HCT116 (cell line): Measurements from ENCODE around the gene CCDC121. TPM values are rescaled to one million over a fixed set of nuclear protein-coding genes. Genes with fewer than 3 reads are reported as not detected.
"Not testable (repeated sequence)": the region's sequence is repeated elsewhere in the genome, so short reads cannot be mapped to it uniquely, and the experiment has no call there.

Experiments
- ATAC-seq: fragments of 200-7000 bp; cut with Tn5 transposase; 2 replicates; pipeline ENCODE4 v1.9.1; 2020; ENCODE audit warnings: mild to moderate bottlenecking, moderate library complexity
- BruUV-seq: library from RNA; stranded (reverse); fragments of 400-500 nt; replicated peaks from 2 replicates; lab custom pipeline; 2021; lab: Mats Ljungman, UMichigan
- CTCF ChIA-PET: fragments of 300-600 bp; sonication (Branson Sonifier 250); formaldehyde crosslinking; loops from one replicate; lab custom pipeline; 2021; ENCODE audit warnings: antibody characterized with exemption; lab: Charles Lee
- POLR2A ChIA-PET: fragments of 300-600, 350-600 bp; sonication (Branson Sonifier 250); formaldehyde crosslinking; loops from one replicate; lab custom pipeline; 2021; ENCODE audit warnings: antibody characterized with exemption; lab: Charles Lee
- RAD21 ChIA-PET, 2 experiments: fragments of 300-600 bp; sonication (Branson Sonifier 250); formaldehyde crosslinking; loops; one replicate each; lab custom pipeline; 2023; ENCODE audit warnings: low total read pairs in 2 of 2; ENCODE audit not compliant: uncharacterized antibody in 2 of 2, unreplicated experiment in 2 of 2, low non-redundant PET in 1 of 2; lab: Charles Lee
- DNase-seq: peaks from one replicate; pipeline ENCODE4 v3.0.0-alpha.2; 2010; ENCODE audit warnings: low read depth, low spot score
- H2AFZ ChIP-seq: fragments of 200-600 bp; shearing (Covaris generic), sonication (generic); 2 replicates; pipeline ENCODE4 v1.6.1; 2017; ENCODE audit warnings: low read depth, mixed run types, mixed read lengths, antibody characterized with exemption, low read length; ENCODE audit not compliant: poor library complexity, severe bottlenecking
- H3K27ac ChIP-seq: 2 replicates; pipeline ENCODE4 v1.5.1; 2012; ENCODE audit warnings: low read depth, low read length
- H3K27me3 ChIP-seq: fragments of 200-600 bp; sonication (generic); 2 replicates; pipeline ENCODE4 v1.6.1; 2016; ENCODE audit warnings: mixed run types, low read length, mixed read lengths; ENCODE audit not compliant: insufficient read depth
- H3K36me3 ChIP-seq, 2 experiments: fragments of 200-500 bp in 1 of 2; fragments of 200-600 bp in 1 of 2; sonication (Bioruptor generic) in 1 of 2; sonication (generic) in 1 of 2; 2 replicates each; pipeline versions ENCODE4 v1.5.1 to v1.6.1; 2014 to 2016; ENCODE audit warnings: low read length in 2 of 2, inconsistent platforms in 1 of 2, mixed read lengths in 1 of 2, mixed run types in 1 of 2; ENCODE audit not compliant: insufficient read depth in 2 of 2, control insufficient read depth in 1 of 2
- H3K4me1 ChIP-seq, 2 experiments: fragments of 200-600 bp in 1 of 2; sonication (generic) in 1 of 2; 2 replicates each; pipeline versions ENCODE4 v1.5.1 to v1.6.1; 2012 to 2017; ENCODE audit warnings: low read length in 2 of 2, inconsistent platforms in 1 of 2, mild to moderate bottlenecking in 1 of 2, mixed read lengths in 1 of 2, mixed run types in 1 of 2, moderate library complexity in 1 of 2; ENCODE audit not compliant: insufficient read depth in 2 of 2, control insufficient read depth in 1 of 2
- H3K4me2 ChIP-seq: fragments of 200-600 bp; sonication (generic); 2 replicates; pipeline ENCODE4 v1.6.1; 2017; ENCODE audit warnings: mixed run types, low read length, mixed read lengths
- H3K4me3 ChIP-seq, 2 experiments: fragments of 200-600 bp in 1 of 2; sonication (generic) in 1 of 2; replicated peaks in 1 of 2; 2 replicates each; pipeline ENCODE4 v1.5.1; 2011 to 2016; ENCODE audit warnings: low read length in 2 of 2, control low read depth in 1 of 2, low read depth in 1 of 2, mild to moderate bottlenecking in 1 of 2, mixed read lengths in 1 of 2, mixed run types in 1 of 2
- H3K79me2 ChIP-seq: fragments of 200-600 bp; sonication (generic); 2 replicates; pipeline ENCODE4 v1.6.1; 2017; ENCODE audit warnings: mild to moderate bottlenecking, mixed run types, low read length, moderate library complexity, mixed read lengths; ENCODE audit not compliant: insufficient read depth
- H3K9ac ChIP-seq: fragments of 200-600 bp; sonication (generic); 2 replicates; pipeline ENCODE4 v1.6.1; 2016; ENCODE audit warnings: low read length, mixed read lengths
- H3K9me2 ChIP-seq: fragments of 200-600 bp; sonication (generic), shearing (Covaris generic); 2 replicates; pipeline ENCODE4 v1.6.1; 2017; ENCODE audit warnings: mixed run types, mild to moderate bottlenecking, moderate library complexity; ENCODE audit not compliant: insufficient read depth
- H3K9me3 ChIP-seq, 2 experiments: fragments of 200-500 bp in 1 of 2; fragments of 200-600 bp in 1 of 2; sonication (Bioruptor generic) in 1 of 2; sonication (generic) in 1 of 2; 2 replicates each; pipeline ENCODE4 v1.6.1; 2014 to 2017; ENCODE audit warnings: low read length in 2 of 2, mixed read lengths in 2 of 2, inconsistent platforms in 1 of 2, low read depth in 1 of 2, mild to moderate bottlenecking in 1 of 2, mixed run types in 1 of 2, moderate library complexity in 1 of 2; ENCODE audit not compliant: control insufficient read depth in 1 of 2, insufficient read depth in 1 of 2
- H4K20me1 ChIP-seq: fragments of 200-600 bp; sonication (generic), shearing (Covaris generic); 2 replicates; pipeline ENCODE4 v1.6.1; 2017; ENCODE audit warnings: mixed run types, mild to moderate bottlenecking, moderate library complexity; ENCODE audit not compliant: insufficient read depth
- CBX3 ChIP-seq: IDR thresholded peaks from 2 replicates; pipeline ENCODE4 v1.6.1; 2012; ENCODE audit warnings: low read depth
- CEBPB ChIP-seq: IDR thresholded peaks from 2 replicates; pipeline ENCODE4 v1.6.1; 2012; ENCODE audit warnings: low read depth
- CTCF ChIP-seq, 3 experiments: fragments of 200-600 bp in 1 of 3; sonication (generic) in 1 of 3; IDR thresholded peaks in 2 of 3; conservative IDR thresholded peaks in 1 of 3; 2 replicates each; pipeline ENCODE4 v1.5.1; 2012 to 2017; ENCODE audit warnings: low read depth in 2 of 3, low read length in 2 of 3, antibody characterized with exemption in 1 of 3, borderline replicate concordance in 1 of 3, control low read depth in 1 of 3, mild to moderate bottlenecking in 1 of 3, mixed read lengths in 1 of 3, mixed run types in 1 of 3, moderate library complexity in 1 of 3; ENCODE audit not compliant: insufficient read depth in 1 of 3
- EGR1 ChIP-seq: IDR thresholded peaks from 2 replicates; pipeline ENCODE4 v1.6.1; 2012; ENCODE audit warnings: low read depth
- EZH2 ChIP-seq: fragments of 200-600 bp; sonication (generic); IDR thresholded peaks from 2 replicates; pipeline ENCODE4 v1.6.1; 2017; ENCODE audit warnings: antibody characterized with exemption, mixed run types
- EZH2phosphoT487 ChIP-seq: fragments of 200-600 bp; IDR thresholded peaks from 2 replicates; pipeline ENCODE4 v1.6.1; 2018; ENCODE audit warnings: antibody characterized with exemption, borderline replicate concordance
- JUND ChIP-seq: IDR thresholded peaks from 2 replicates; pipeline ENCODE4 v1.6.1; 2012
- MAX ChIP-seq: IDR thresholded peaks from 2 replicates; pipeline ENCODE4 v1.6.1; 2012
- POLR2AphosphoS5 ChIP-seq: IDR thresholded peaks from 2 replicates; pipeline ENCODE4 v1.6.1; 2011; ENCODE audit warnings: mild to moderate bottlenecking, low read depth, low read length, moderate library complexity
- SIN3A ChIP-seq: IDR thresholded peaks from 2 replicates; pipeline ENCODE4 v1.6.1; 2012; ENCODE audit warnings: low read depth
- YY1 ChIP-seq: IDR thresholded peaks from 2 replicates; pipeline ENCODE4 v1.6.1; 2011; ENCODE audit warnings: low read length, low read depth, moderate library complexity, mild to moderate bottlenecking; ENCODE audit not compliant: insufficient replicate concordance; ENCODE audit errors: extremely low read depth
- ZBTB33 ChIP-seq: IDR thresholded peaks from 2 replicates; pipeline ENCODE4 v1.6.1; 2011; ENCODE audit warnings: mild to moderate bottlenecking, low read length, moderate library complexity; ENCODE audit not compliant: insufficient replicate concordance; ENCODE audit errors: extremely low read depth
- intact Hi-C: fragments of 100-400 bp; cut with micrococcal nuclease; formaldehyde crosslinking; loops from 2 replicates; pipeline ENCODE4 v1.10.0; 2022
- total RNA-seq: library from RNA; stranded (reverse); gene quantifications from one replicate; pipeline ENCODE4 v1.2.1, GENCODE V29; 2021; ENCODE audit not compliant: unreplicated experiment

The CCDC121 gene
- total RNA-seq, 1 experiment from 2014 or later: 2.1 TPM

- peaks cover 14% of the 10 kb centered on the region for H3K79me2 ChIP-seq
- H4K20me1 ChIP-seq, RAD21 ChIA-PET, DNase-seq, H3K27ac ChIP-seq, H2AFZ ChIP-seq, POLR2A ChIA-PET, BruUV-seq, H3K27me3 ChIP-seq, H3K9me2 ChIP-seq, H3K4me2 ChIP-seq, H3K9me3 ChIP-seq, CTCF ChIA-PET, H3K9ac ChIP-seq, H3K4me3 ChIP-seq, ATAC-seq: not testable (repeated sequence)
- intact Hi-C loops: loop anchor here (10.0 kb wide), 1 partner anchor 182 kb away; the partner anchor contains the start of gene KRTCAP3
- H3K4me1 ChIP-seq: peaks cover 9 to 30% of the 10 kb centered on the region in 2 experiments
- H3K36me3 ChIP-seq: peaks cover 20 to 24% of the 10 kb centered on the region in 2 experiments; a peak in 3 of 4 replicates
Observed at GRCh38 chr2:27626323-27626722, 2.5 kb downstream of the CCDC121 start.

DNA sequence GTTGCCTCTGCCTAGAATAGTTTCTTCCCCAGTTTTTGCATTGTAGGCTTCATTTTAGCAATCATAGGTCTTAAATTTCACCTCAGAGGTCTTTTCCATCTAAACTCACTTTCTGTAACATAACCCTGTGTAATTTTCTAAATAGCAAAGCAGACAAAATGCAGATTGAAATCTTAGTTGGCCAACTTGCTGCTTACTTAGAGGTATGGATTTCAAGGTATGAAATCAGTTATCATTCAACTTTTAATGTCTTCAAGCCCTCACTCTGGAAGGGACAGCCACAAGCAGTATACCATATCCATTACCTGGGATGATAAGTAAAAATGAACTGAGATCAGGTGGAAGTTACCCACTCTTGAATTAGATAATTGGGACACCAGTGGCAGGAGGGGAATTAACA is 3.9 kb downstream of the CCDC121 start:
- Histone ChIP-seq H4K20me1 (no peaks in the 10 kb centered on the region), H3K9me3 (no peaks in the 10 kb centered on the region), H3K79me2 (peaks cover 11% of the 10 kb centered on the region), H3K4me3 (no peak overlapping the region), H3K27ac (no peak overlapping the region), H3K4me2 (no peak overlapping the region), H3K4me1 (peaks cover 9 to 29% of the 10 kb centered on the region in 2 experiments), H3K9ac (no peak overlapping the region), H2AFZ (no peak overlapping the region), H3K27me3 (no peaks in the 10 kb centered on the region), H3K9me2 (no peaks in the 10 kb centered on the region), H3K36me3 (peaks cover 23 to 32% of the 10 kb centered on the region in 2 experiments; a peak in 3 of 4 replicates)
- ATAC-seq (no peak), DNase-seq (no peak)
- BruUV-seq: no TSS peak
- RAD21 ChIA-PET: no interaction called here
- CTCF ChIA-PET: no interaction called here
- intact Hi-C loops: loop anchor here (10.0 kb wide), 1 partner anchor 180 kb away; the partner anchor contains the start of gene KRTCAP3
- no peak for TF ChIP-seq EZH2
- TF ChIP-seq CBX3: no peak
- no peak for TF ChIP-seq EGR1
- TF ChIP-seq CTCF (IDR thresholded peaks at IDR 0.05 in 2 of 3, conservative IDR thresholded peaks at IDR 0.05 in 1 of 3; ENCODE audit: borderline replicate concordance in 1 of 3, insufficient read depth in 1 of 3, low read depth in 2 of 3, low read length in 2 of 3): no peak
- TF ChIP-seq EZH2phosphoT487: no peak
- no peak for TF ChIP-seq SIN3A
- TF ChIP-seq MAX: no peak
- no peak for TF ChIP-seq POLR2AphosphoS5
- no peak for TF ChIP-seq YY1
- no peak for TF ChIP-seq ZBTB33
- no peak for TF ChIP-seq CEBPB
- no peak for TF ChIP-seq JUND
- POLR2A ChIA-PET: no interaction called here
